ENCODE data around the gene HIVEP1.

Gene HIVEP1

GRCh38 chr6:12200015-12200564 is 188.0 kb downstream of the HIVEP1 start:
- DNase-seq = no peak

- DNase-seq = no peak
These were observed 188.6 kb downstream of the HIVEP1 start for GRCh38 chr6:12200761-12201160.

GRCh38 chr6:12203001-12203400 is 190.9 kb downstream of the HIVEP1 start:
- no peak for DNase-seq

GRCh38 chr6:12208190-12208589 is 196.1 kb downstream of the HIVEP1 start:
- peak; percentile 12 for DNase-seq

- no peak for DNase-seq
These were observed 196.6 kb downstream of the HIVEP1 start for GRCh38 chr6:12208673-12209072.

Measured in stimulated activated CD4-positive, alpha-beta T cell treated with anti-CD3 and anti-CD28 coated beads, Interleukin-4, amount 100 ng/mL, for 24 hours (primary cell).